ENCODE measurements around the gene ANKRD45.
A peak's percentile ranks its signal among the peaks of the same experiment; 100 is the strongest.
"Not testable (repeated sequence)": the region's sequence is repeated elsewhere in the genome, so short reads cannot be mapped to it uniquely, and the experiment has no call there.

The ANKRD45 gene

GRCh38 chr1:173572201-173572873, 97.3 kb downstream of the ANKRD45 start:
- DNase-seq (ENCODE audit: low read depth): no peak

- no peak for DNase-seq (ENCODE audit: low read depth)
These were observed 99.2 kb downstream of the ANKRD45 start for GRCh38 chr1:173570370-173571007.

GRCh38 chr1:173568483-173568882, 101.2 kb downstream of the ANKRD45 start:
- no peak for DNase-seq (ENCODE audit: low read depth)

- not testable (repeated sequence) for DNase-seq (ENCODE audit: low read depth)
These were observed 105.8 kb downstream of the ANKRD45 start for GRCh38 chr1:173563846-173564245.

GRCh38 chr1:173562813-173563212, 106.8 kb downstream of the ANKRD45 start:
- DNase-seq (ENCODE audit: low read depth): peak; percentile 12

- DNase-seq (ENCODE audit: low read depth): no peak
These were observed 108.4 kb downstream of the ANKRD45 start for GRCh38 chr1:173561263-173561662.

- no peak for DNase-seq (ENCODE audit: low read depth)
These were observed 109.3 kb downstream of the ANKRD45 start for GRCh38 chr1:173560285-173560880.
